ENCODE data around the gene TAF1B. TPM values are rescaled to one million over a fixed set of nuclear protein-coding genes. Genes with fewer than 3 reads are reported as not detected.
A peak's percentile ranks its signal among the peaks of the same experiment; 100 is the strongest.

TAF1B gene
- total RNA-seq, 1 donor: 49.3 TPM

- no peak for DNase-seq (ENCODE audit: low read depth)
- TF ChIP-seq, protein P1, sequence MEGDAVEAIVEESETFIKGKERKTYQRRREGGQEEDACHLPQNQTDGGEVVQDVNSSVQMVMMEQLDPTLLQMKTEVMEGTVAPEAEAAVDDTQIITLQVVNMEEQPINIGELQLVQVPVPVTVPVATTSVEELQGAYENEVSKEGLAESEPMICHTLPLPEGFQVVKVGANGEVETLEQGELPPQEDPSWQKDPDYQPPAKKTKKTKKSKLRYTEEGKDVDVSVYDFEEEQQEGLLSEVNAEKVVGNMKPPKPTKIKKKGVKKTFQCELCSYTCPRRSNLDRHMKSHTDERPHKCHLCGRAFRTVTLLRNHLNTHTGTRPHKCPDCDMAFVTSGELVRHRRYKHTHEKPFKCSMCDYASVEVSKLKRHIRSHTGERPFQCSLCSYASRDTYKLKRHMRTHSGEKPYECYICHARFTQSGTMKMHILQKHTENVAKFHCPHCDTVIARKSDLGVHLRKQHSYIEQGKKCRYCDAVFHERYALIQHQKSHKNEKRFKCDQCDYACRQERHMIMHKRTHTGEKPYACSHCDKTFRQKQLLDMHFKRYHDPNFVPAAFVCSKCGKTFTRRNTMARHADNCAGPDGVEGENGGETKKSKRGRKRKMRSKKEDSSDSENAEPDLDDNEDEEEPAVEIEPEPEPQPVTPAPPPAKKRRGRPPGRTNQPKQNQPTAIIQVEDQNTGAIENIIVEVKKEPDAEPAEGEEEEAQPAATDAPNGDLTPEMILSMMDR (IDR thresholded peaks at IDR 0.05; ENCODE audit: insufficient read depth, low read length): no peak
- no peak overlapping the region for H3K4me3 ChIP-seq (ENCODE audit: low read depth, low read length)
Measured at GRCh38 chr2:9892236-9892635, 49.0 kb downstream of the TAF1B start.

- TF ChIP-seq, protein P1 (IDR thresholded peaks at IDR 0.05; ENCODE audit: insufficient read depth, low read length): no peak
Measured at GRCh38 chr2:9895669-9896590, 52.7 kb downstream of the TAF1B start.

DNA sequence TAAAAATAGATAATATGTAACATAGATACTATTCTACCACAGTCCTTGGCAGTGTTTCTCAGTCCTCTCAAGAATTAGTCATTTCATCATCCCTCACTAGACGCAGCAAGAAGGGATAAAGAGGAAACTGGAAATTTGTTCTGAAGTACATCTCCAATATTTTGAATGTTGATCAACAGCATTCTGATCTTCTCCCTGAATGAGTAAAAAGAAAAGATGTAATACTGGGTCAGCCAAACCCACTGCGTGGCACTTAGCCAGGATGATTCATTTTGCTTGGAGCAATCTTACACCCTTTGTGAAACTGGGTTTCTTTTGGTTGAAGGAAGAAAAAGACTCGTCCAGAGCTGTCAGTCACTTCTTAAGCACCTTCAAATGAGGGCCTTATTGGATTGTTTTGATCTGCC lies 54.1 kb downstream of the TAF1B start:
- TF ChIP-seq, protein P1 (IDR thresholded peaks at IDR 0.05; ENCODE audit: insufficient read depth, low read length): no peak
- peak; percentile 97 for DNase-seq (ENCODE audit: low read depth)
- H3K4me3 ChIP-seq (ENCODE audit: low read depth, low read length): no peak overlapping the region

More at GRCh38 chr2:9895669-9896590, 52.7 kb downstream of the TAF1B start:
- no peak for DNase-seq (ENCODE audit: low read depth)
- no peak overlapping the region for H3K4me3 ChIP-seq (ENCODE audit: low read depth, low read length)

DNA sequence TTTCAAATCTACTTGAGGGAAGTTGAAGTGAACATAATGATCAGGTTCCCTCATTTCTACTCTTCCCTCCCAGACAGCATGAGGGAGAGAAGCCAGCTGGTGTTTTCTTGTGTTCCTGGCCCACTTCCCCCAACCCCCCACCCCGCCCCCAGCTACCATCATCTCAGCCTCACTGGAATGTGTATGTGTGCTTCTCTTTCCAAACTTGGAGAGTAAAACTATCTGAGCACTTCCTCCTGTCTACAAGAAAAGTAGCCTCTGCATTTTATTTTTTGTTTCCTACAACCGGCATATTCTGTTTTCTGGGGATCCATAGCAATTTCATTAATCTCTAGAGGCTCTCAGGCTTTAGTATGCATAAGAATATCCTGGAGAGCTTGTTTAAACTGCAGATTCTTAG lies 54.6 kb downstream of the TAF1B start:
- DNase-seq (ENCODE audit: low read depth): peak; percentile 20
- TF ChIP-seq, protein P1 (IDR thresholded peaks at IDR 0.05; ENCODE audit: insufficient read depth, low read length): no peak
- no peak overlapping the region for H3K4me3 ChIP-seq (ENCODE audit: low read depth, low read length)

DNA sequence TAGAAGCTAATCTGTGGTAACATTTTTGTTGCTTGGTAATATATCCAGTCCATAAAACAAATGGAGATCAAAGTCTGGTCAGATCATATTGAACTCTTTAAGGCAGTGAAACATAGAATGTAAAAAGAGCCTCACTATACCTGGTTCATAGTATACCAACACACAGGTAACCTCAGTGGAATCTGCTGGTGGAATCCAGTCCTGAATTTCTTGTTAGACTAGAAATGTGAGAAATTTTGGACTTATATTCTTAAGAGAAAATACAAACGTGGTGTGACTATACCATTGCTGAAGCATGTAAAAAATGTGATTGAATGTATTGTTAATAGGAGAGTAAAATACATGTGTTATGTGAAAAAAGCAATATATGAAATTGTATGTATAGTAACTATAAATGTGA lies 62.1 kb downstream of the TAF1B start:
- no peak overlapping the region for H3K4me3 ChIP-seq (ENCODE audit: low read depth, low read length)
- TF ChIP-seq, protein P1 (IDR thresholded peaks at IDR 0.05; ENCODE audit: insufficient read depth, low read length): no peak
- no peak for DNase-seq (ENCODE audit: low read depth)

- no peak overlapping the region for H3K4me3 ChIP-seq (ENCODE audit: low read depth, low read length)
- TF ChIP-seq, protein P1 (IDR thresholded peaks at IDR 0.05; ENCODE audit: insufficient read depth, low read length): no peak
- no peak for DNase-seq (ENCODE audit: low read depth)
Measured at GRCh38 chr2:9907402-9907801, 64.1 kb downstream of the TAF1B start.

All from fibroblast of the aortic adventitia (primary cell).